H1 (cell line): Measurements from ENCODE around the gene RPS6KA2. TPM values are rescaled to one million over a fixed set of nuclear protein-coding genes. Genes with fewer than 3 reads are reported as not detected.
A peak's percentile ranks its signal among the peaks of the same experiment; 100 is the strongest.

ENCODE experiments used
- CTCF ChIA-PET: fragments of 300-600 bp; sonication (Branson Sonifier 250); formaldehyde crosslinking; loops from one replicate; lab custom pipeline; 2021; ENCODE audit not compliant: partially characterized antibody; lab: Charles Lee
- POLR2A ChIA-PET: fragments of 300-600 bp; sonication (Branson Sonifier 250); formaldehyde crosslinking; loops from one replicate; lab custom pipeline; 2021; ENCODE audit warnings: inconsistent platforms; ENCODE audit not compliant: partially characterized antibody; lab: Charles Lee
- DNase-seq, 2 experiments: peaks; one replicate each; pipeline versions ENCODE4 v3.0.0 to v3.0.0-alpha.2; 2010 to 2022; ENCODE audit warnings: low spot score in 2 of 2, low read depth in 1 of 2, mixed read lengths in 1 of 2
- FAIRE-seq: peaks from 2 replicates; lab custom pipeline; 2011; peaks lifted over from hg19 to GRCh38; lab: Jason Lieb, UNC
- H2AFZ ChIP-seq: 2 replicates; pipeline ENCODE4 v1.8.1; 2012; ENCODE audit warnings: low read length, inconsistent platforms
- H2AK5ac ChIP-seq: 2 replicates; pipeline ENCODE4 v1.6.1; 2013; ENCODE audit warnings: low read depth, low read length
- H2BK120ac ChIP-seq: replicated peaks from 2 replicates; pipeline ENCODE3; 2013; ENCODE audit warnings: low read depth, low read length, inconsistent platforms
- H2BK12ac ChIP-seq: 2 replicates; pipeline ENCODE4 v1.6.1; 2013; ENCODE audit warnings: low read depth, low read length
- H2BK15ac ChIP-seq: 2 replicates; pipeline ENCODE4 v1.6.1; 2013; ENCODE audit warnings: low read length
- H2BK20ac ChIP-seq: 2 replicates; pipeline ENCODE4 v1.6.1; 2013; ENCODE audit warnings: low read length
- H2BK5ac ChIP-seq: 2 replicates; pipeline ENCODE4 v1.6.1; 2013; ENCODE audit warnings: low read depth, low read length
- H3K14ac ChIP-seq: 2 replicates; pipeline ENCODE4 v1.6.1; 2013; ENCODE audit warnings: inconsistent platforms; ENCODE audit not compliant: insufficient read length
- H3K18ac ChIP-seq: 2 replicates; pipeline ENCODE4 v1.6.1; 2013; ENCODE audit warnings: low read length; ENCODE audit errors: extremely low read depth
- H3K23ac ChIP-seq: 2 replicates; pipeline ENCODE4 v1.6.1; 2013; ENCODE audit warnings: inconsistent platforms; ENCODE audit not compliant: insufficient read length
- H3K23me2 ChIP-seq: 2 replicates; pipeline ENCODE4 v1.6.1; 2013; ENCODE audit warnings: low read depth, low read length
- H3K27ac ChIP-seq: 2 replicates; pipeline ENCODE4 v1.6.1; 2011; ENCODE audit warnings: low read depth, low read length, inconsistent platforms
- H3K27me3 ChIP-seq, 4 experiments: replicated peaks in 1 of 4; 1 replicate in 1 of 4; 2 replicates in 3 of 4; pipeline versions ENCODE4 v1.6.1 to v1.8.1; 2011 to 2013; ENCODE audit warnings: low read length in 3 of 4, mild to moderate bottlenecking in 3 of 4, inconsistent platforms in 2 of 4, mixed read lengths in 2 of 4, moderate library complexity in 1 of 4; ENCODE audit not compliant: control insufficient read depth in 3 of 4, insufficient read depth in 3 of 4; ENCODE audit errors: extremely low read depth in 1 of 4
- H3K36me3 ChIP-seq, 4 experiments: 2 replicates each; pipeline versions ENCODE4 v1.6.1 to v1.8.1; 2011 to 2013; ENCODE audit warnings: mild to moderate bottlenecking in 4 of 4, low read length in 3 of 4, moderate library complexity in 2 of 4, control low read depth in 1 of 4, inconsistent platforms in 1 of 4; ENCODE audit not compliant: insufficient read depth in 4 of 4, control insufficient read depth in 2 of 4
- H3K4ac ChIP-seq: replicated peaks from 2 replicates; pipeline ENCODE3; 2013; ENCODE audit warnings: low read length, low read depth, mixed read lengths, inconsistent platforms; ENCODE audit not compliant: insufficient read length
- H3K4me1 ChIP-seq, 4 experiments: replicated peaks in 1 of 4; 1 replicate in 1 of 4; 2 replicates in 3 of 4; pipeline versions ENCODE4 v1.6.1 to v1.8.1; 2011 to 2013; ENCODE audit warnings: low read length in 3 of 4, inconsistent platforms in 2 of 4, mixed read lengths in 1 of 4; ENCODE audit not compliant: insufficient read depth in 4 of 4, control insufficient read depth in 3 of 4
- H3K4me2 ChIP-seq, 2 experiments: 2 replicates each; pipeline versions ENCODE4 v1.6.1 to v1.8.1; 2011 to 2013; ENCODE audit warnings: low read depth in 2 of 2, low read length in 2 of 2, control low read depth in 1 of 2, inconsistent platforms in 1 of 2, mild to moderate bottlenecking in 1 of 2; ENCODE audit not compliant: insufficient read depth in 1 of 2
- H3K4me3 ChIP-seq, 4 experiments: fragments of 200-600, 300-600 bp in 1 of 4; sonication (generic), shearing (Covaris generic), sonication (Bioruptor Twin) in 1 of 4; 2 replicates each; pipeline versions ENCODE4 v1.5.1 to v1.8.1; 2011 to 2016; ENCODE audit warnings: low read length in 4 of 4, low read depth in 3 of 4, control low read depth in 2 of 4, inconsistent platforms in 2 of 4, mild to moderate bottlenecking in 2 of 4, mixed read lengths in 1 of 4, moderate library complexity in 1 of 4; ENCODE audit not compliant: insufficient read depth in 2 of 4; ENCODE audit errors: extremely low read depth in 1 of 4
- H3K56ac ChIP-seq: replicated peaks from 2 replicates; pipeline ENCODE3; 2013; ENCODE audit warnings: low read depth, mild to moderate bottlenecking, mixed read lengths, low read length, inconsistent platforms; ENCODE audit not compliant: insufficient read length
- H3K79me1 ChIP-seq: 2 replicates; pipeline ENCODE4 v1.6.1; 2013; ENCODE audit warnings: low read depth, low read length, control low read depth
- H3K79me2 ChIP-seq, 2 experiments: 2 replicates each; pipeline versions ENCODE4 v1.6.1 to v1.8.1; 2012 to 2013; ENCODE audit warnings: low read length in 2 of 2, mild to moderate bottlenecking in 2 of 2, inconsistent platforms in 1 of 2; ENCODE audit not compliant: insufficient read depth in 2 of 2, control insufficient read depth in 1 of 2
- H3K9ac ChIP-seq, 4 experiments: replicated peaks in 1 of 4; 1 replicate in 1 of 4; 2 replicates in 3 of 4; pipeline versions ENCODE4 v1.6.1 to v1.8.1; 2011 to 2013; ENCODE audit warnings: low read depth in 3 of 4, low read length in 3 of 4, control low read depth in 2 of 4, mild to moderate bottlenecking in 2 of 4, moderate library complexity in 2 of 4, inconsistent platforms in 1 of 4; ENCODE audit errors: extremely low read depth in 1 of 4
- H3K9me3 ChIP-seq, 2 experiments: 2 replicates each; pipeline versions ENCODE4 v1.6.1 to v1.8.1; 2012 to 2013; ENCODE audit warnings: mild to moderate bottlenecking in 2 of 2, moderate library complexity in 2 of 2, control low read depth in 1 of 2, inconsistent platforms in 1 of 2, low read depth in 1 of 2, low read length in 1 of 2, mixed read lengths in 1 of 2; ENCODE audit not compliant: insufficient read depth in 2 of 2
- H4K20me1 ChIP-seq, 2 experiments: replicated peaks in 1 of 2; 2 replicates each; pipeline versions ENCODE3 to v1.8.1; 2011 to 2013; ENCODE audit warnings: inconsistent platforms in 2 of 2, low read length in 2 of 2, mild to moderate bottlenecking in 1 of 2; ENCODE audit not compliant: insufficient read depth in 2 of 2, control insufficient read depth in 1 of 2
- H4K5ac ChIP-seq: 2 replicates; pipeline ENCODE4 v1.6.1; 2013; ENCODE audit warnings: low read length, low read depth, mixed read lengths, inconsistent platforms; ENCODE audit not compliant: insufficient read length
- H4K8ac ChIP-seq: 2 replicates; pipeline ENCODE4 v1.8.0; 2013; ENCODE audit warnings: mild to moderate bottlenecking, moderate library complexity, low read length, inconsistent platforms; ENCODE audit not compliant: insufficient read depth; ENCODE audit errors: extremely low read depth
- H4K91ac ChIP-seq: replicated peaks from 2 replicates; pipeline ENCODE3; 2013; ENCODE audit warnings: low read length, mixed read lengths, inconsistent platforms; ENCODE audit not compliant: insufficient read length
- MAFK ChIP-seq: IDR thresholded peaks from 2 replicates; pipeline ENCODE4 v1.6.1; 2012; ENCODE audit warnings: low read depth, mild to moderate bottlenecking, improper control_type of control experiment, low read length
- RAD21 ChIP-seq, 2 experiments: IDR thresholded peaks in 1 of 2; conservative IDR thresholded peaks in 1 of 2; 2 replicates each; pipeline ENCODE4 v1.6.1; 2011; ENCODE audit warnings: low read depth in 2 of 2, low read length in 2 of 2, improper control_type of control experiment in 1 of 2, inconsistent platforms in 1 of 2, mild to moderate bottlenecking in 1 of 2, moderate library complexity in 1 of 2
- WGBS, 2 experiments: shearing (Covaris generic) in 1 of 2; methylation state at CpG; one replicate each; pipeline versions ENCODE4 v1.1.6 to v1.1.7; 2013 to 2015; ENCODE audit warnings: low lambda C conversion rate in 2 of 2, mixed read lengths in 2 of 2, inconsistent platforms in 1 of 2, low coverage in 1 of 2, missing lambda C conversion rate in 1 of 2; ENCODE audit not compliant: insufficient replicate concordance in 2 of 2, insufficient coverage in 1 of 2, insufficient read length in 1 of 2; ENCODE audit errors: extremely low coverage in 1 of 2, missing lambda C conversion rate in 1 of 2; 5-methylcytosine and 5-hydroxymethylcytosine counted together
- polyA plus RNA-seq, 7 experiments: library from polyadenylated mRNA; depleted of rRNA in 3 of 7; stranded (reverse) in 5 of 7; unstranded in 2 of 7; fragments of >200 nt in 5 of 7; fragments of 200-250 nt in 2 of 7; gene quantifications; 1 replicate in 5 of 7; 2 replicates in 1 of 7; 4 replicates in 1 of 7; pipeline versions ENCODE4 v1.2.1 to v1.2.3, GENCODE V29; 2011 to 2013; ENCODE audit warnings: missing spikeins in 2 of 7, mixed read lengths in 2 of 7
- total RNA-seq: library from RNA; stranded (reverse); fragmentation: NEBNext Ultra II Directional; extraction: Animal tissue kit (Norgen Biotek cat#: 25700); gene quantifications from 2 replicates; pipeline ENCODE4 v1.2.1, GENCODE V29; 2021

The RPS6KA2 gene
- total and polyA plus RNA-seq, 2 of the 8 experiments (the other 6 are each of a cell fraction or from before 2014, with no cell fraction given) = 8.8 to 25.7 TPM

DNA sequence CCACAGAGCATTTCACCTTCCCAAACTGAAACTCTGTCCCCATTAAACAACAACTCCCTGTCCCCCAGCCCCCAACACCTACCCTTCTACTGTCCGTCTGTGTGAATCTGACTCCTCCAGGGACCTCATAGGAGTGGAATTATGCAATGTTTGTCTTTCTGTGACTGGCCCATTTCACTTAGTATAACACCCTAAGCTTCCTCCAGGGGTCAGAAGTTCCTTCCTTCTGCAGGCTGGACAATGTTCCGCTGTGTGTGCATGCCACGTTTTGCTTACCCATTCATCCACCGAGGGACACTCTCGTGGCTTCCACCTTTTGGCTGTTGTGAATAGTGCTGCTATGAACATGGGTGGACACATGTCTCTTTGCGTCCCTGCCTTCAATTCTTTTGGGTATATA lies 206.7 kb downstream of the RPS6KA2 start:
- no peak overlapping the region for H3K9ac ChIP-seq
- H4K20me1 ChIP-seq = peaks cover 0 to 7% of the 10 kb centered on the region in 2 experiments
- no peak overlapping the region for H2AFZ ChIP-seq
- no peaks in the 10 kb centered on the region for H3K79me2 ChIP-seq
- H3K14ac ChIP-seq = no peak overlapping the region
- H3K4ac ChIP-seq = no peak overlapping the region
- TF ChIP-seq MAFK = no peak
- TF ChIP-seq RAD21 (IDR thresholded peaks at IDR 0.05 in 1 of 2, conservative IDR thresholded peaks at IDR 0.05 in 1 of 2; ENCODE audit: low read depth in 2 of 2, low read length in 2 of 2) = peak; percentile 4 to 7; a peak in 1 of 4 replicates
- H3K18ac ChIP-seq = no peak overlapping the region
- H2BK5ac ChIP-seq = no peak overlapping the region
- peaks cover 4 to 9% (median 4%) of the 10 kb centered on the region in 4 experiments; a peak in 6 of 8 replicates for H3K36me3 ChIP-seq
- no peak for DNase-seq
- no peaks in the 10 kb centered on the region for H3K79me1 ChIP-seq
- no peak overlapping the region for H3K27ac ChIP-seq
- no peaks in the 10 kb centered on the region for H3K27me3 ChIP-seq
- H2BK120ac ChIP-seq = no peak overlapping the region
- H2BK20ac ChIP-seq = no peak overlapping the region
- H3K23me2 ChIP-seq = peaks cover 12% of the 10 kb centered on the region; the same call in 1 of the 2 replicates
- no peaks in the 10 kb centered on the region for H3K4me1 ChIP-seq
- H3K23ac ChIP-seq = no peak overlapping the region
- H2BK15ac ChIP-seq = no peak overlapping the region
- H3K4me3 ChIP-seq = no peak overlapping the region
- 97% methylated on average over 6 of the region's 6 CpGs; no CpG with 5 or more reads in 1 of the 2 experiments for WGBS, 2 experiments
- H2BK12ac ChIP-seq = no peak overlapping the region
- no peak overlapping the region for H4K5ac ChIP-seq
- CTCF ChIA-PET = interaction anchor here (0.8 to 3.0 kb wide), 4 partner anchors 9 to 33 kb away, joined by 3 to 11 read pairs (median 4); no protein-coding TSS in a partner anchor
- no peak overlapping the region for H4K91ac ChIP-seq
- no peak overlapping the region for H4K8ac ChIP-seq
- no peak overlapping the region for H3K56ac ChIP-seq
- H2AK5ac ChIP-seq = no peak overlapping the region
- no peak overlapping the region for H3K4me2 ChIP-seq
- FAIRE-seq = no peak
- H3K9me3 ChIP-seq = no peaks in the 10 kb centered on the region
- POLR2A ChIA-PET = no interaction called here
